Stimulated activated CD4-positive, alpha-beta T cell treated with anti-CD3 and anti-CD28 coated beads, TNF-alpha, amount 100 ng/mL, for 1 hour (primary cell): Measurements from ENCODE around the gene LRRC26.

Experiments
- DNase-seq, 3 donors: peaks; one replicate each; pipeline ENCODE4 v3.0.0-alpha.2; 2020; ENCODE audit warnings: low read depth in 3 of 3, low spot score in 1 of 3

Gene LRRC26

GRCh38 chr9:137184881-137185660 is 15.2 kb upstream of the LRRC26 start:
- DNase-seq: no peak

GRCh38 chr9:137183980-137184595 is 14.2 kb upstream of the LRRC26 start:
- DNase-seq: no peak

- DNase-seq: no peak
Measured at GRCh38 chr9:137182836-137183235, 13.0 kb upstream of the LRRC26 start.

- no peak for DNase-seq
Measured at GRCh38 chr9:137181680-137182079, 11.8 kb upstream of the LRRC26 start.

GRCh38 chr9:137180491-137180890 is 10.6 kb upstream of the LRRC26 start:
- no peak for DNase-seq

- DNase-seq: no peak
Measured at GRCh38 chr9:137179761-137180160, 9.9 kb upstream of the LRRC26 start.

GRCh38 chr9:137178939-137179630 is 9.2 kb upstream of the LRRC26 start:
- DNase-seq: no peak

GRCh38 chr9:137178201-137178938 is 8.5 kb upstream of the LRRC26 start:
- no peak for DNase-seq

GRCh38 chr9:137176302-137177182 is 6.7 kb upstream of the LRRC26 start:
- no peak for DNase-seq

- DNase-seq: no peak
Measured at GRCh38 chr9:137175345-137175961, 5.6 kb upstream of the LRRC26 start.

- no peak for DNase-seq
Measured at GRCh38 chr9:137174722-137175293, 5.0 kb upstream of the LRRC26 start.

- DNase-seq: no peak
Measured at GRCh38 chr9:137173796-137174664, 4.2 kb upstream of the LRRC26 start.

GRCh38 chr9:137172901-137173795 is 3.3 kb upstream of the LRRC26 start:
- no peak for DNase-seq

- no peak for DNase-seq
Measured at GRCh38 chr9:137171149-137171900, 1.5 kb upstream of the LRRC26 start.

GRCh38 chr9:137170486-137171148 is 766 bp upstream of the LRRC26 start:
- no peak for DNase-seq
